ENCODE measurements around the gene ZBED1.

Gene ZBED1

DNA sequence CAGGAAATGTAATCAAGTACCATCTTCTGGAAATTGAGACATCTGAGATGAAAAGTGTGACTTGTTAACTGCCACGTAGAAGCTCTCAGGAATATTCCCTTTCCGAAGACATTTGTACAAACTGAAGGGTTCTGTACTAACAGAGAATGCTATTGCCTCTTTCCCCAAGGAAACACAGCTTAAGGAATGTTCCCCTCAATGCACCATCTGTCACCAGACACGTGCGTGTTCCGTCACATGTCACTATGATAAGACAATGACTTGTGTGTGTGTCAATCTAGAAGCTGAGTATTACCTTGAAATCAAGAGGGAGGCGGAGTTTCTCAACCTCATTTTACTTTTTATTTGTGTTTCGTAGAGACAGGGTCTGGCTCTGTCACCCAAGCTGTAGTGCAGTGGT lies 58.1 kb downstream of the ZBED1 start:
- Histone ChIP-seq H3K36me3 (peaks cover 15% of the 10 kb centered on the region), H3K27me3 (ENCODE audit: insufficient read depth, low read depth, severe bottlenecking) (no peaks in the 10 kb centered on the region), H3K9me3 (ENCODE audit: severe bottlenecking) (peaks cover 8% of the 10 kb centered on the region), H3K4me3 (ENCODE audit: low read depth, low read length) (no peak overlapping the region), H3K27ac (no peak overlapping the region)
- TF ChIP-seq, protein P1, sequence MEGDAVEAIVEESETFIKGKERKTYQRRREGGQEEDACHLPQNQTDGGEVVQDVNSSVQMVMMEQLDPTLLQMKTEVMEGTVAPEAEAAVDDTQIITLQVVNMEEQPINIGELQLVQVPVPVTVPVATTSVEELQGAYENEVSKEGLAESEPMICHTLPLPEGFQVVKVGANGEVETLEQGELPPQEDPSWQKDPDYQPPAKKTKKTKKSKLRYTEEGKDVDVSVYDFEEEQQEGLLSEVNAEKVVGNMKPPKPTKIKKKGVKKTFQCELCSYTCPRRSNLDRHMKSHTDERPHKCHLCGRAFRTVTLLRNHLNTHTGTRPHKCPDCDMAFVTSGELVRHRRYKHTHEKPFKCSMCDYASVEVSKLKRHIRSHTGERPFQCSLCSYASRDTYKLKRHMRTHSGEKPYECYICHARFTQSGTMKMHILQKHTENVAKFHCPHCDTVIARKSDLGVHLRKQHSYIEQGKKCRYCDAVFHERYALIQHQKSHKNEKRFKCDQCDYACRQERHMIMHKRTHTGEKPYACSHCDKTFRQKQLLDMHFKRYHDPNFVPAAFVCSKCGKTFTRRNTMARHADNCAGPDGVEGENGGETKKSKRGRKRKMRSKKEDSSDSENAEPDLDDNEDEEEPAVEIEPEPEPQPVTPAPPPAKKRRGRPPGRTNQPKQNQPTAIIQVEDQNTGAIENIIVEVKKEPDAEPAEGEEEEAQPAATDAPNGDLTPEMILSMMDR (IDR thresholded peaks at IDR 0.05; ENCODE audit: low read depth, low read length): no peak
- no peak for DNase-seq

DNA sequence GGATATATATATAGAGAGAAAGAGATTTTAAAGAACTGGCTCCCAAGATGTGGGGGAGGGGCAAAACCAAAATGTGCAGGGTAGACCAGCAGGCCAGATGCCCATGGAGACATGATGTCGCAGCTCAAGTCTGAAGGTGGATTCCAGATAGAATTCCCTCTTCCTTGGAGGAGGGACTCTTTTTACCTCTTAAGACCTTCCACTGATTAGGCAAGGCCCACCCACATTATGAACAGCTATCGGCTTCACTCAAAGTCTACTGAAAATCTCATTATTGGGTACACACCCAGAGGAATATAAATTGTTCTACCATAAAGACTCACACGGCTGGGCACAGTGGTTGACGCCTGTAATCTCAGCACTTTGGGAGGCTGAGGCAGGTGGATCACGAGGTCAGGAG lies 59.3 kb downstream of the ZBED1 start:
- no peaks in the 10 kb centered on the region for H3K27me3 ChIP-seq (ENCODE audit: insufficient read depth, low read depth, severe bottlenecking)
- H3K36me3 ChIP-seq: peaks cover 11% of the 10 kb centered on the region
- DNase-seq: no peak
- no peak overlapping the region for H3K27ac ChIP-seq
- H3K4me3 ChIP-seq (ENCODE audit: low read depth, low read length): no peak overlapping the region
- H3K9me3 ChIP-seq (ENCODE audit: severe bottlenecking): peaks cover 8% of the 10 kb centered on the region
- TF ChIP-seq, protein P1 (IDR thresholded peaks at IDR 0.05; ENCODE audit: low read depth, low read length): no peak

DNA sequence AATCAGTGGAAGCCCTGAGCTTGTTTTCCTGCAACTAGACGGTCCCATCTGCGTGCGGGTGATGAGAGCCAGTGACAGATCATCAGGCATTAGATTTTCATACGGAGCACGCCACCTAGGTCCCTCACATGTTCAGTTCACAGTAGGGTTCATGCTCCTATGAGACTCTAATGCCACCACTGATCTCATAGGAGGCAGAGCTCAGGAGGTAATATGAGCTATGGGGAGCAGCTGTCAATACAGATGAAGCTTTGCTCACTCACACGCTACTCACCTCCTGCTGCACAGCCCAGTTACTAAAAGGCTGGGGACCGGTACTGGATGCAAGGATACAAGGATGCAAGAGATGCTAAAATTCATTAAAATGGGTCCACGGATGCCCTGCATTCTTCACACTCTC lies 61.2 kb downstream of the ZBED1 start:
- H3K27ac ChIP-seq: no peak overlapping the region

More for the DNA sequence above, 61.2 kb downstream of the ZBED1 start:
- TF ChIP-seq, protein P1 (IDR thresholded peaks at IDR 0.05; ENCODE audit: low read depth, low read length): no peak
- peaks cover 8% of the 10 kb centered on the region for H3K9me3 ChIP-seq (ENCODE audit: severe bottlenecking)
- no peak for DNase-seq
- no peaks in the 10 kb centered on the region for H3K27me3 ChIP-seq (ENCODE audit: insufficient read depth, low read depth, severe bottlenecking)
- H3K36me3 ChIP-seq: peaks cover 11% of the 10 kb centered on the region
- no peak overlapping the region for H3K4me3 ChIP-seq (ENCODE audit: low read depth, low read length)
